ENCODE results near the gene SKOR1. TPM values are rescaled to one million over a fixed set of nuclear protein-coding genes. Genes with fewer than 3 reads are reported as not detected.

The SKOR1 gene
- total RNA-seq, 1 experiment from 2014 or later = 0.13 TPM

- Histone ChIP-seq H3K9ac (ENCODE audit: extremely low read depth, insufficient read length, low read length) (no peak overlapping the region), H3T11ph (ENCODE audit: low read length) (no peak overlapping the region), H3K27me3 (ENCODE audit: insufficient read depth, low read length) (no peaks in the 10 kb centered on the region), H2BK120ac (ENCODE audit: low read depth, low read length, poor library complexity, severe bottlenecking) (no peak overlapping the region), H3K4me1 (ENCODE audit: insufficient read depth, low read length) (no peaks in the 10 kb centered on the region; the same call in 1 of the 2 replicates), H2AFZ (ENCODE audit: low read length) (no peak overlapping the region), H2BK15ac (ENCODE audit: low read depth, low read length) (no peak overlapping the region), H4K91ac (ENCODE audit: insufficient read length, low read depth, low read length) (no peak overlapping the region), H4K5ac (ENCODE audit: insufficient read length, low read depth, low read length) (no peak overlapping the region), H3K9me3 (ENCODE audit: control insufficient read depth, low read depth, low read length) (no peaks in the 10 kb centered on the region), H3K27ac (ENCODE audit: insufficient read length, low read depth, low read length) (no peak overlapping the region), H3K79me2 (ENCODE audit: insufficient read depth, low read length) (no peaks in the 10 kb centered on the region), H3K4me2 (ENCODE audit: insufficient read depth, insufficient read length, low read length) (no peak overlapping the region), H3K14ac (ENCODE audit: insufficient read depth, low read length) (no peak overlapping the region), H3K18ac (ENCODE audit: insufficient read length, low read depth, low read length) (no peak overlapping the region), H2AK5ac (ENCODE audit: insufficient read length, low read length) (no peak overlapping the region), H3K23ac (ENCODE audit: insufficient read length, low read depth, low read length) (no peak overlapping the region), H2BK20ac (ENCODE audit: low read depth, low read length, poor library complexity, severe bottlenecking) (no peak overlapping the region), H2BK12ac (ENCODE audit: insufficient read length, low read depth, low read length) (no peak overlapping the region), H4K8ac (replicated peaks; ENCODE audit: insufficient read length, low read depth, low read length) (no peak overlapping the region), H3K56ac (ENCODE audit: insufficient read length, low read depth, low read length) (no peak overlapping the region), H2BK5ac (ENCODE audit: insufficient read length, low read length) (no peak overlapping the region), H3K4ac (ENCODE audit: low read depth, low read length) (no peak overlapping the region), H4K20me1 (ENCODE audit: control insufficient read depth, insufficient read depth, insufficient read length) (no peaks in the 10 kb centered on the region), H3K79me1 (ENCODE audit: insufficient read depth, low read depth, low read length, poor library complexity, severe bottlenecking) (no peaks in the 10 kb centered on the region), H3K23me2 (ENCODE audit: insufficient read length, low read depth, low read length, poor library complexity, severe bottlenecking) (no peaks in the 10 kb centered on the region)
- Mint-ChIP-seq H3K27me3 (ENCODE audit: low read depth) (peaks cover 22% of the 10 kb centered on the region), H3K4me3 (peak overlapping the region; percentile 35 to 67; a peak in 4 of 5 replicates), H3K36me3 (ENCODE audit: insufficient read depth in 1 of 3, low read depth in 3 of 3) (no peaks in the 10 kb centered on the region), H3K4me1 (peaks cover 21 to 28% of the 10 kb centered on the region in 2 experiments), H3K27ac (no peak overlapping the region), H3K9me3 (peaks cover 0 to 2% of the 10 kb centered on the region in 2 experiments; a peak in 2 of 5 replicates)
- WGBS (ENCODE audit: extremely low coverage, insufficient read length, low lambda C conversion rate) = no CpG with 5 or more reads among the region's 16 CpGs
- no peak for DNase-seq
- no peak for TF ChIP-seq CTCF (conservative IDR thresholded peaks at IDR 0.05)
Measured at GRCh38 chr15:67862750-67863441, 37.6 kb downstream of the SKOR1 start.
